HepG2 (cell line): Measurements from ENCODE around the gene CTIF. TPM values are rescaled to one million over a fixed set of nuclear protein-coding genes. Genes with fewer than 3 reads are reported as not detected.

ENCODE experiments used
- ATAC-seq: fragments of 200-7000 bp; cut with Tn5 transposase; 3 replicates; pipeline ENCODE4 v1.9.1; 2020; ENCODE audit warnings: mild to moderate bottlenecking, moderate library complexity
- BruUV-seq: library from RNA; stranded (reverse); fragments of 400-500 nt; replicated peaks from 2 replicates; lab custom pipeline; 2021; lab: Mats Ljungman, UMichigan
- CTCF ChIA-PET: fragments of 300-600 bp; formaldehyde crosslinking; extraction: SDS; loops from one replicate; lab custom pipeline; 2021; ENCODE audit warnings: low total read pairs, inconsistent platforms, low intra/inter-chr PET ratio; lab: Yijun Ruan, JAX
- POLR2A ChIA-PET: fragments of 350-600 bp; sonication (Branson Sonifier 250); formaldehyde crosslinking; loops from one replicate; lab custom pipeline; 2020; ENCODE audit warnings: antibody characterized with exemption, inconsistent platforms; lab: Yijun Ruan, JAX
- DNase-seq: peaks from one replicate; pipeline ENCODE4 v3.0.0-alpha.2; 2015; ENCODE audit warnings: low spot score
- FAIRE-seq: peaks from 3 replicates; lab custom pipeline; 2011; peaks lifted over from hg19 to GRCh38; lab: Jason Lieb, UNC
- H2AFZ ChIP-seq: one replicate; pipeline ENCODE4 v1.6.1; 2011; ENCODE audit warnings: low read length, inconsistent platforms
- H3K27ac ChIP-seq: fragments of 300-600 bp; 3 replicates; pipeline ENCODE4 v1.8.0; 2011; ENCODE audit warnings: mixed run types, mild to moderate bottlenecking, mixed read lengths, low read length, inconsistent platforms; ENCODE audit not compliant: insufficient read depth; ENCODE audit errors: extremely low read length
- H3K27me3 ChIP-seq, 2 experiments: fragments of 200-600 bp in 1 of 2; 2 replicates in 1 of 2; 3 replicates in 1 of 2; pipeline versions ENCODE4 v1.6.0 to v1.8.0; 2011; ENCODE audit warnings: low read length in 2 of 2, mild to moderate bottlenecking in 2 of 2, moderate library complexity in 2 of 2, inconsistent platforms in 1 of 2; ENCODE audit not compliant: insufficient read depth in 2 of 2, control insufficient read depth in 1 of 2
- H3K36me3 ChIP-seq, 2 experiments: fragments of 200-600 bp in 1 of 2; replicated peaks in 1 of 2; 2 replicates in 1 of 2; 3 replicates in 1 of 2; pipeline versions ENCODE4 v1.5.1 to v1.8.0; 2011; ENCODE audit warnings: low read length in 2 of 2, inconsistent platforms in 1 of 2; ENCODE audit not compliant: insufficient read depth in 2 of 2, control insufficient read depth in 1 of 2
- H3K4me1 ChIP-seq: 2 replicates; pipeline ENCODE4 v1.5.1; 2012; ENCODE audit warnings: low read length, inconsistent platforms; ENCODE audit not compliant: insufficient read depth
- H3K4me2 ChIP-seq: 2 replicates; pipeline ENCODE4 v1.6.0; 2011; ENCODE audit warnings: low read depth, low read length, inconsistent platforms
- H3K4me3 ChIP-seq, 3 experiments: fragments of 200-600 bp in 1 of 3; sonication (generic), shearing (Covaris generic) in 1 of 3; replicated peaks in 1 of 3; 2 replicates each; pipeline ENCODE4 v1.5.1; 2011 to 2016; ENCODE audit warnings: low read length in 3 of 3, inconsistent platforms in 2 of 3, low read depth in 2 of 3, mild to moderate bottlenecking in 2 of 3, control low read depth in 1 of 3, mixed read lengths in 1 of 3; ENCODE audit not compliant: insufficient read depth in 1 of 3
- H3K79me2 ChIP-seq: one replicate; pipeline ENCODE4 v1.6.1; 2011; ENCODE audit warnings: low read length, inconsistent platforms; ENCODE audit not compliant: insufficient read depth
- H3K9ac ChIP-seq: 2 replicates; pipeline ENCODE4 v1.6.0; 2011; ENCODE audit warnings: mild to moderate bottlenecking, low read depth, low read length, inconsistent platforms; ENCODE audit not compliant: insufficient read depth
- H3K9me3 ChIP-seq: 2 replicates; pipeline ENCODE4 v1.5.1; 2012; ENCODE audit warnings: mild to moderate bottlenecking, low read length
- H4K20me1 ChIP-seq: 2 replicates; pipeline ENCODE4 v1.6.0; 2011; ENCODE audit warnings: inconsistent platforms, mild to moderate bottlenecking, low read length, moderate library complexity; ENCODE audit not compliant: insufficient read depth
- ARHGAP35 ChIP-seq: sonication (generic); formaldehyde crosslinking; IDR thresholded peaks from 2 replicates; pipeline ENCODE4 v1.9.0; 2022; ENCODE audit warnings: mild to moderate bottlenecking, inconsistent platforms, moderate library complexity, missing genetic modification reagents, borderline replicate concordance
- EEA1 ChIP-seq: sonication (generic); formaldehyde crosslinking; IDR thresholded peaks from 2 replicates; pipeline ENCODE4 v1.5.1; 2020; ENCODE audit warnings: mild to moderate bottlenecking, missing genetic modification reagents, borderline replicate concordance
- GTF2F1 ChIP-seq: fragments of 150-350 bp; IDR thresholded peaks from 2 replicates; pipeline ENCODE4 v1.6.1; 2014; ENCODE audit warnings: low read length
- IRX3 ChIP-seq: sonication (generic); formaldehyde crosslinking; IDR thresholded peaks from 2 replicates; pipeline ENCODE4 v1.8.1; 2023; ENCODE audit warnings: mild to moderate bottlenecking, low read depth, missing genetic modification reagents, borderline replicate concordance
- MED8 ChIP-seq: sonication (generic); formaldehyde crosslinking; IDR thresholded peaks from 2 replicates; pipeline ENCODE4 v1.8.1; 2023; ENCODE audit warnings: mild to moderate bottlenecking, missing genetic modification reagents; ENCODE audit not compliant: insufficient replicate concordance
- MTF2 ChIP-seq: sonication (generic); formaldehyde crosslinking; IDR thresholded peaks from 2 replicates; pipeline ENCODE4 v1.5.0; 2020; ENCODE audit warnings: missing genetic modification reagents, borderline replicate concordance
- PCBP1 ChIP-seq: fragments of 200-400 bp; formaldehyde crosslinking; IDR thresholded peaks from 2 replicates; pipeline ENCODE4 v1.6.1; 2017; ENCODE audit warnings: mild to moderate bottlenecking, low read depth, low read length, borderline replicate concordance
- RBAK ChIP-seq: sonication (generic); formaldehyde crosslinking; IDR thresholded peaks from 2 replicates; pipeline ENCODE4 v1.5.1; 2020; ENCODE audit warnings: mild to moderate bottlenecking, missing genetic modification reagents
- RCOR2 ChIP-seq: IDR thresholded peaks from 2 replicates; pipeline ENCODE4 v1.6.1; 2016; ENCODE audit warnings: missing biosample characterization, missing genetic modification reagents
- RELA ChIP-seq: sonication (generic); formaldehyde crosslinking; IDR thresholded peaks from 2 replicates; pipeline ENCODE4 v1.4.0; 2020; ENCODE audit warnings: missing genetic modification reagents
- REPIN1 ChIP-seq: sonication (generic); formaldehyde crosslinking; IDR thresholded peaks from 2 replicates; pipeline ENCODE4 v1.8.0; 2022; ENCODE audit warnings: missing genetic modification reagents, low read depth, mild to moderate bottlenecking, borderline replicate concordance
- SETDB1 ChIP-seq: sonication (generic); formaldehyde crosslinking; IDR thresholded peaks from 2 replicates; pipeline ENCODE4 v1.5.1; 2020; ENCODE audit warnings: missing genetic modification reagents, mild to moderate bottlenecking, borderline replicate concordance
- SSRP1 ChIP-seq: IDR thresholded peaks from 2 replicates; pipeline ENCODE4 v1.6.1; 2016; ENCODE audit warnings: control low read depth
- ZC3H13 ChIP-seq: sonication (generic); formaldehyde crosslinking; IDR thresholded peaks from 2 replicates; pipeline ENCODE4 v1.8.1; 2023; ENCODE audit warnings: mild to moderate bottlenecking, missing genetic modification reagents, moderate library complexity
- ZEB1 ChIP-seq: IDR thresholded peaks from 2 replicates; pipeline ENCODE4 v1.6.1; 2012; ENCODE audit warnings: mild to moderate bottlenecking, low read depth, inconsistent platforms; ENCODE audit not compliant: insufficient replicate concordance
- ZIK1 ChIP-seq: sonication (generic); formaldehyde crosslinking; IDR thresholded peaks from 2 replicates; pipeline ENCODE4 v1.5.0; 2020; ENCODE audit warnings: mild to moderate bottlenecking, low read depth, missing genetic modification reagents, borderline replicate concordance
- ZMYM3 ChIP-seq: sonication (generic); formaldehyde crosslinking; IDR thresholded peaks from 2 replicates; pipeline ENCODE4 v1.5.1; 2020; ENCODE audit warnings: mild to moderate bottlenecking, missing genetic modification reagents
- ZNF121 ChIP-seq: sonication (generic); formaldehyde crosslinking; IDR thresholded peaks from 2 replicates; pipeline ENCODE4 v1.5.0; 2020; ENCODE audit warnings: mild to moderate bottlenecking, missing genetic modification reagents
- ZNF562 ChIP-seq: sonication (generic); formaldehyde crosslinking; IDR thresholded peaks from 2 replicates; pipeline ENCODE4 v1.8.0; 2022; ENCODE audit warnings: missing genetic modification reagents, borderline replicate concordance
- ZNF768 ChIP-seq: sonication (generic); formaldehyde crosslinking; IDR thresholded peaks from 2 replicates; pipeline ENCODE4 v1.4.0; 2020; ENCODE audit warnings: missing genetic modification reagents
- ZNF83 ChIP-seq: sonication (generic); formaldehyde crosslinking; IDR thresholded peaks from 2 replicates; pipeline ENCODE4 v1.4.0; 2020; ENCODE audit warnings: missing genetic modification reagents, mild to moderate bottlenecking, borderline replicate concordance
- WGBS: methylation state at CpG from one replicate; pipeline ENCODE4 v1.1.6; 2017; ENCODE audit warnings: low lambda C conversion rate; 5-methylcytosine and 5-hydroxymethylcytosine counted together
- in situ Hi-C: cut with HindIII; loops from 2 replicates; pipeline ENCODE4 v1.10.0; 2017; ENCODE audit warnings: low pct_unique_long_range_greater_than_20kb; ENCODE audit not compliant: extremely low pct_ligation_motif_present
- intact Hi-C: fragments of 100-400 bp; cut with micrococcal nuclease; formaldehyde crosslinking; loops from one replicate; pipeline ENCODE4 v1.10.0; 2022; ENCODE audit not compliant: unreplicated experiment
- polyA plus RNA-seq, 8 experiments: library from polyadenylated mRNA; depleted of rRNA in 3 of 8; stranded (reverse) in 7 of 8; unstranded in 1 of 8; fragments of >200 nt; fragmentation: Illumina TruSeq in 4 of 8; extraction: Trizol in 4 of 8; gene quantifications; 2 replicates each; pipeline versions ENCODE4 v1.2.1 to v1.2.3, GENCODE V29; 2011 to 2016; ENCODE audit warnings: low read depth in 4 of 8, missing spikeins in 1 of 8, mixed read lengths in 1 of 8; ENCODE audit not compliant: insufficient read depth in 1 of 8
- total RNA-seq, 5 experiments: library from RNA; depleted of rRNA; stranded (reverse); fragments of >200 nt; fragmentation: Illumina TruSeq; extraction: Trizol; gene quantifications; 2 replicates each; pipeline ENCODE4 v1.2.3, GENCODE V29; 2016; ENCODE audit warnings: low read depth in 1 of 5
- TF ChIP-seq, protein P1 (sequence below): sonication (generic); formaldehyde crosslinking; IDR thresholded peaks from 2 replicates; pipeline ENCODE4 v1.8.1; 2023; ENCODE audit warnings: mild to moderate bottlenecking, missing genetic modification reagents
- TF ChIP-seq, protein P2 (sequence below): sonication (generic); formaldehyde crosslinking; conservative IDR thresholded peaks from 2 replicates; pipeline ENCODE4 v1.8.1; 2023; ENCODE audit warnings: missing genetic modification reagents
- TF ChIP-seq, protein P3 (sequence below): sonication (generic); formaldehyde crosslinking; IDR thresholded peaks from 2 replicates; pipeline ENCODE4 v1.5.0; 2020; ENCODE audit warnings: missing genetic modification reagents

The CTIF gene
- total and polyA plus RNA-seq, 2 of the 13 experiments (the other 11 are each of a cell fraction or from before 2014, with no cell fraction given), result 18.2 to 28.0 TPM

DNA sequence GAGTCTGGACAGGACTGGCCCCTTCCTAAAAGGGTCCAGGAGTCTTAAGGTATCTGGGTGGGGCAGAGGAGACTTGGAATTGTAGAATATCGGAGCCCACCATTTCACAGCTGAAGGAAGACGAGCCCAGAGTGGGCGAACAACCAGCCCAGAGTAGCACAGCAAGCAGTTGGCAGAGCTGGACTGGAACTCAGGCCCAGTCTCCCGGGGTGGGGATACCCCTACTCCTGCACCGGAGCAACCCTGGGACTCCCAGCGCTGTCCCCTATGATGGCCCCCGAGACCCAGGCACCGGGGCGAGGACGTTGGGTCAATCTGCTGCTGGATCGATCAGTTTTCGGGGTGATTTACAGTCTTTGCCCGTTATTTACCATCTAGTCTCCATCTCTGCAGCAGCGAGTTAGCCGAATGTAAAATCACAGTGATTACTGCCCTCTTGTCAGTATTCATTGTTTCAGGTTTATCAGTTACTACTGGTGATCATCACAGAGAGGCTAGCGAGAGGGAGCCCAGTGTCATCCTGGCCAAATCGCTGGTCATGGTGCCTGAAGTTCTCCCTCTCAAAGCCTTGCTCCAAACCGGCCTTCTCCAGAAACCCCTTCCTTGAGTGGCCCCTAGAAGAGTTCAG is 336.6 kb downstream of the CTIF start:
- H4K20me1 ChIP-seq, result no peaks in the 10 kb centered on the region
- POLR2A ChIA-PET, result interaction anchor here (2.3 kb wide), 1 partner anchor 18 kb away, joined by 11 read pairs; no protein-coding TSS in a partner anchor
- no peaks in the 10 kb centered on the region for H3K9me3 ChIP-seq
- no TSS peak for BruUV-seq
- 84% methylated on average over 11 of the region's 18 CpGs for WGBS
- intact Hi-C loops (no loop called here), in situ Hi-C loops (no loop called here)
- no peak overlapping the region for H2AFZ ChIP-seq
- no peaks in the 10 kb centered on the region; a peak in 1 of 5 replicates for H3K27me3 ChIP-seq
- no peaks in the 10 kb centered on the region for H3K36me3 ChIP-seq
- CTCF ChIA-PET, result no interaction called here
- peak overlapping the region; percentile 74; the same call in 1 of the 2 replicates for H3K4me2 ChIP-seq
- H3K4me3 ChIP-seq, result 0 out of 6 replicates have a peak overlapping the region, but pooled peaks of 1 of the 3 experiments have one; percentile 57
- no peaks in the 10 kb centered on the region for H3K79me2 ChIP-seq
- ATAC-seq (no peak), DNase-seq (no peak), FAIRE-seq (no peak)
- H3K27ac ChIP-seq, result no peak overlapping the region
- H3K4me1 ChIP-seq, result peaks cover 72% of the 10 kb centered on the region
- no peak overlapping the region for H3K9ac ChIP-seq
- TF ChIP-seq ZC3H13 (no peak), EEA1 (CRISPR knock-in tag) (no peak), MED8 (CRISPR knock-in tag) (no peak), ZNF562 (CRISPR knock-in tag) (no peak), RCOR2 (no peak), ZIK1 (CRISPR knock-in tag) (no peak), RBAK (CRISPR knock-in tag) (no peak), MTF2 (CRISPR knock-in tag) (no peak), ZNF768 (CRISPR knock-in tag) (peak; percentile 94), ZNF121 (CRISPR knock-in tag) (no peak), ZNF83 (CRISPR knock-in tag) (no peak), GTF2F1 (no peak), ZEB1 (no peak), REPIN1 (CRISPR knock-in tag) (no peak), ZMYM3 (CRISPR knock-in tag) (0 out of 2 replicates have a peak, but pooled peaks have one; percentile 28), PCBP1 (no peak), ARHGAP35 (no peak), RELA (CRISPR knock-in tag) (no peak), SSRP1 (CRISPR knock-in tag) (no peak), IRX3 (CRISPR knock-in tag) (no peak), SETDB1 (CRISPR knock-in tag) (no peak)
- TF ChIP-seq, protein P1, sequence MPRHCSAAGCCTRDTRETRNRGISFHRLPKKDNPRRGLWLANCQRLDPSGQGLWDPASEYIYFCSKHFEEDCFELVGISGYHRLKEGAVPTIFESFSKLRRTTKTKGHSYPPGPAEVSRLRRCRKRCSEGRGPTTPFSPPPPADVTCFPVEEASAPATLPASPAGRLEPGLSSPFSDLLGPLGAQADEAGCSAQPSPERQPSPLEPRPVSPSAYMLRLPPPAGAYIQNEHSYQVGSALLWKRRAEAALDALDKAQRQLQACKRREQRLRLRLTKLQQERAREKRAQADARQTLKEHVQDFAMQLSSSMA (CRISPR knock-in tag), result no peak
- TF ChIP-seq, protein P2, sequence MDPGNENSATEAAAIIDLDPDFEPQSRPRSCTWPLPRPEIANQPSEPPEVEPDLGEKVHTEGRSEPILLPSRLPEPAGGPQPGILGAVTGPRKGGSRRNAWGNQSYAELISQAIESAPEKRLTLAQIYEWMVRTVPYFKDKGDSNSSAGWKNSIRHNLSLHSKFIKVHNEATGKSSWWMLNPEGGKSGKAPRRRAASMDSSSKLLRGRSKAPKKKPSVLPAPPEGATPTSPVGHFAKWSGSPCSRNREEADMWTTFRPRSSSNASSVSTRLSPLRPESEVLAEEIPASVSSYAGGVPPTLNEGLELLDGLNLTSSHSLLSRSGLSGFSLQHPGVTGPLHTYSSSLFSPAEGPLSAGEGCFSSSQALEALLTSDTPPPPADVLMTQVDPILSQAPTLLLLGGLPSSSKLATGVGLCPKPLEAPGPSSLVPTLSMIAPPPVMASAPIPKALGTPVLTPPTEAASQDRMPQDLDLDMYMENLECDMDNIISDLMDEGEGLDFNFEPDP, result 0 out of 2 replicates have a peak, but pooled peaks have one; percentile 55
- TF ChIP-seq, protein P3, sequence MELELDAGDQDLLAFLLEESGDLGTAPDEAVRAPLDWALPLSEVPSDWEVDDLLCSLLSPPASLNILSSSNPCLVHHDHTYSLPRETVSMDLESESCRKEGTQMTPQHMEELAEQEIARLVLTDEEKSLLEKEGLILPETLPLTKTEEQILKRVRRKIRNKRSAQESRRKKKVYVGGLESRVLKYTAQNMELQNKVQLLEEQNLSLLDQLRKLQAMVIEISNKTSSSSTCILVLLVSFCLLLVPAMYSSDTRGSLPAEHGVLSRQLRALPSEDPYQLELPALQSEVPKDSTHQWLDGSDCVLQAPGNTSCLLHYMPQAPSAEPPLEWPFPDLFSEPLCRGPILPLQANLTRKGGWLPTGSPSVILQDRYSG (CRISPR knock-in tag), result no peak
